Keratinocyte (primary cell): ENCODE results near the gene CPEB2. TPM values are rescaled to one million over a fixed set of nuclear protein-coding genes. Genes with fewer than 3 reads are reported as not detected.
A peak's percentile ranks its signal among the peaks of the same experiment; 100 is the strongest.

Source experiments
- DNase-seq: peaks from one replicate; pipeline ENCODE4 v3.0.0-alpha.2; 2011; ENCODE audit warnings: low read depth, missing footprints, low spot score
- FAIRE-seq: peaks from 2 replicates; lab custom pipeline; 2011; peaks lifted over from hg19 to GRCh38; lab: Jason Lieb, UNC
- H2AFZ ChIP-seq: 2 replicates; pipeline ENCODE4 v1.6.0; 2012; ENCODE audit warnings: low read length, control low read depth, inconsistent platforms; ENCODE audit not compliant: control insufficient read depth
- H3K27ac ChIP-seq: 2 replicates; pipeline ENCODE4 v1.5.1; 2011; ENCODE audit warnings: low read length; ENCODE audit not compliant: control insufficient read depth, insufficient read depth
- H3K27me3 ChIP-seq: 3 replicates; pipeline ENCODE4 v1.6.0; 2011; ENCODE audit warnings: low read length; ENCODE audit not compliant: control insufficient read depth, insufficient read depth; ENCODE audit errors: extremely low read depth
- H3K36me3 ChIP-seq, 2 experiments: 2 replicates in 1 of 2; 3 replicates in 1 of 2; pipeline ENCODE4 v1.5.1; 2011; ENCODE audit warnings: low read length in 2 of 2, mild to moderate bottlenecking in 1 of 2; ENCODE audit not compliant: control insufficient read depth in 2 of 2, insufficient read depth in 2 of 2; ENCODE audit errors: extremely low read depth in 1 of 2
- H3K4me1 ChIP-seq: 3 replicates; pipeline ENCODE4 v1.5.1; 2011; ENCODE audit warnings: low read length; ENCODE audit not compliant: control insufficient read depth, insufficient read depth; ENCODE audit errors: extremely low read depth
- H3K4me2 ChIP-seq: 3 replicates; pipeline ENCODE4 v1.6.0; 2011; ENCODE audit warnings: low read depth, low read length; ENCODE audit not compliant: control insufficient read depth, insufficient read depth; ENCODE audit errors: extremely low read depth
- H3K4me3 ChIP-seq, 3 experiments: fragments of 200-600 bp in 1 of 3; sonication (generic) in 1 of 3; 2 replicates in 2 of 3; 3 replicates in 1 of 3; pipeline ENCODE4 v1.5.1; 2011 to 2016; ENCODE audit warnings: low read length in 3 of 3, mild to moderate bottlenecking in 3 of 3, control low read depth in 2 of 3, inconsistent platforms in 1 of 3, low read depth in 1 of 3, mixed read lengths in 1 of 3, mixed run types in 1 of 3, moderate library complexity in 1 of 3; ENCODE audit not compliant: control insufficient read depth in 2 of 3, insufficient read depth in 2 of 3; ENCODE audit errors: extremely low read depth in 1 of 3
- H3K79me2 ChIP-seq: 2 replicates; pipeline ENCODE4 v1.6.0; 2012; ENCODE audit warnings: low read length; ENCODE audit not compliant: control insufficient read depth, insufficient read depth
- H3K9ac ChIP-seq: 3 replicates; pipeline ENCODE4 v1.6.0; 2011; ENCODE audit warnings: low read length; ENCODE audit not compliant: control insufficient read depth, insufficient read depth; ENCODE audit errors: extremely low read depth
- H3K9me1 ChIP-seq: 3 replicates; pipeline ENCODE4 v1.6.0; 2011; ENCODE audit warnings: low read length; ENCODE audit not compliant: control insufficient read depth, insufficient read depth; ENCODE audit errors: extremely low read depth
- H3K9me3 ChIP-seq: 2 replicates; pipeline ENCODE4 v1.5.1; 2012; ENCODE audit warnings: low read depth, low read length; ENCODE audit not compliant: control insufficient read depth
- H4K20me1 ChIP-seq: 3 replicates; pipeline ENCODE4 v1.6.0; 2011; ENCODE audit warnings: low read length; ENCODE audit not compliant: control insufficient read depth, insufficient read depth; ENCODE audit errors: extremely low read depth
- EZH2 ChIP-seq: IDR thresholded peaks from one replicate; pipeline ENCODE4 v1.6.1; 2012; ENCODE audit warnings: inconsistent platforms, mild to moderate bottlenecking, low read length, moderate library complexity
- dilution Hi-C: fragments of 300-500 bp; cut with MboI; formaldehyde crosslinking; loops from one replicate; pipeline ENCODE4 v1.7.0; 2020; ENCODE audit warnings: low sequenced_read_pairs; ENCODE audit not compliant: extremely low pct_ligation_motif_present
- polyA plus RNA-seq, 5 experiments: library from polyadenylated mRNA; depleted of rRNA in 3 of 5; stranded (reverse) in 3 of 5; stranded (forward) in 1 of 5; unstranded in 1 of 5; fragments of >200 nt; gene quantifications; 1 replicate in 1 of 5; 2 replicates in 3 of 5; 3 replicates in 1 of 5; pipeline versions ENCODE4 v1.2.1 to v1.2.3, GENCODE V29; 2011 to 2012; ENCODE audit warnings: missing spikeins in 2 of 5, low read depth in 1 of 5, low replicate concordance in 1 of 5
- TF ChIP-seq, protein P1 (sequence below), 3 experiments: IDR thresholded peaks in 1 of 3; conservative IDR thresholded peaks in 1 of 3; optimal IDR thresholded peaks in 1 of 3; 2 replicates in 2 of 3; 3 replicates in 1 of 3; pipeline versions ENCODE3 to v1.5.1; 2011; ENCODE audit warnings: low read length in 3 of 3, mild to moderate bottlenecking in 3 of 3, moderate library complexity in 2 of 3, control low read depth in 1 of 3, inconsistent platforms in 1 of 3; ENCODE audit not compliant: insufficient read depth in 2 of 3; ENCODE audit errors: extremely low read depth in 1 of 3

CPEB2 gene
- polyA plus RNA-seq, 1 donor (not counting 4 experiments of a cell fraction or from before 2014, with no cell fraction given), result 15.1 TPM

DNA sequence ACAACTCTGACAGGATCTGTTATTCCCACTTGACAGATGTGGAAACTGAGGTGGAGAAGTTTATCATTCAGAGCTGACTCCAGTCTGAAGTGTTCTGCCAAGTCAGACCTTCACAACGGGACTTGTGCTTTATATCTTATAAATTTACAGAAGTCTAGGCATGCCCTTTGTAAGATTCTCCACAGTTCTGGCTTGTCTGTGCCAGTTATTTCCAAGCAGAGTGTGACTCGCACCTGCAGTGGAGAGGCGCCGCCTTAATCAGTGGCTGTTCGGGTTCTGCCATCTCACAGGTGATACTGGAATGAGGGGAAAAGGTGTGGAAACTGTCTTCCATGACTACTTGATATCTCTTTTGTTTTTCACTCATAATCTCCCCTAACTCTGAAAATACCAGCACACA, 63.2 kb downstream of the CPEB2 start:
- Histone ChIP-seq H3K4me1 (peaks cover 8% of the 10 kb centered on the region), H3K36me3 (peaks cover 5% of the 10 kb centered on the region in 2 experiments), H3K4me3 (no peak overlapping the region), H3K27ac (no peak overlapping the region), H4K20me1 (no peaks in the 10 kb centered on the region), H3K4me2 (no peak overlapping the region), H2AFZ (no peak overlapping the region), H3K9ac (no peak overlapping the region), H3K9me1 (no peaks in the 10 kb centered on the region), H3K27me3 (no peaks in the 10 kb centered on the region), H3K79me2 (no peaks in the 10 kb centered on the region), H3K9me3 (no peaks in the 10 kb centered on the region)
- dilution Hi-C loops, result no loop called here
- TF ChIP-seq, protein P1, sequence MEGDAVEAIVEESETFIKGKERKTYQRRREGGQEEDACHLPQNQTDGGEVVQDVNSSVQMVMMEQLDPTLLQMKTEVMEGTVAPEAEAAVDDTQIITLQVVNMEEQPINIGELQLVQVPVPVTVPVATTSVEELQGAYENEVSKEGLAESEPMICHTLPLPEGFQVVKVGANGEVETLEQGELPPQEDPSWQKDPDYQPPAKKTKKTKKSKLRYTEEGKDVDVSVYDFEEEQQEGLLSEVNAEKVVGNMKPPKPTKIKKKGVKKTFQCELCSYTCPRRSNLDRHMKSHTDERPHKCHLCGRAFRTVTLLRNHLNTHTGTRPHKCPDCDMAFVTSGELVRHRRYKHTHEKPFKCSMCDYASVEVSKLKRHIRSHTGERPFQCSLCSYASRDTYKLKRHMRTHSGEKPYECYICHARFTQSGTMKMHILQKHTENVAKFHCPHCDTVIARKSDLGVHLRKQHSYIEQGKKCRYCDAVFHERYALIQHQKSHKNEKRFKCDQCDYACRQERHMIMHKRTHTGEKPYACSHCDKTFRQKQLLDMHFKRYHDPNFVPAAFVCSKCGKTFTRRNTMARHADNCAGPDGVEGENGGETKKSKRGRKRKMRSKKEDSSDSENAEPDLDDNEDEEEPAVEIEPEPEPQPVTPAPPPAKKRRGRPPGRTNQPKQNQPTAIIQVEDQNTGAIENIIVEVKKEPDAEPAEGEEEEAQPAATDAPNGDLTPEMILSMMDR (optimal IDR thresholded peaks at IDR 0.05 in 1 of 3, IDR thresholded peaks at IDR 0.05 in 1 of 3, conservative IDR thresholded peaks at IDR 0.05 in 1 of 3; ENCODE audit: extremely low read depth in 1 of 3, insufficient read depth in 2 of 3, low read length in 3 of 3), result no peak
- TF ChIP-seq EZH2, result no peak
- peak; percentile 32 for FAIRE-seq
- DNase-seq, result no peak

DNA sequence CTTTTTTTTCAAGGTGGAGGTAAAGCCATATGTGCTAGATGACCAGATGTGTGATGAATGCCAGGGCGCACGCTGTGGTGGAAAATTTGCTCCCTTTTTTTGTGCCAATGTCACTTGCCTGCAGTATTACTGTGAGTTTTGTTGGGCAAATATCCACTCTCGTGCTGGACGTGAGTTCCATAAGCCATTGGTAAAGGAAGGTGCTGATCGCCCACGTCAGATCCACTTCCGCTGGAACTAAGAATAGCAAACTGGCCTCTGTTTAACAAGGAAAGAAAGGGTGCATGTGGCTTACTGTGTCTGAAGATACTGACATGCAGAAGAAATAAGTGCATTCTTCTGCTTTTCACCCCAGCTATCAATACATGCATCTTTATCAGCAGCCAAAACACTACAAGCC, 63.9 kb downstream of the CPEB2 start:
- TF ChIP-seq, protein P1 (optimal IDR thresholded peaks at IDR 0.05 in 1 of 3, IDR thresholded peaks at IDR 0.05 in 1 of 3, conservative IDR thresholded peaks at IDR 0.05 in 1 of 3; ENCODE audit: extremely low read depth in 1 of 3, insufficient read depth in 2 of 3, low read length in 3 of 3), result no peak
- no peak for TF ChIP-seq EZH2
- dilution Hi-C loops, result no loop called here
- no peak overlapping the region for H3K4me3 ChIP-seq

More for the DNA sequence above, 63.9 kb downstream of the CPEB2 start:
- Histone ChIP-seq H3K4me1 (peaks cover 8% of the 10 kb centered on the region), H3K4me2 (no peak overlapping the region), H4K20me1 (no peaks in the 10 kb centered on the region), H3K9me3 (no peaks in the 10 kb centered on the region), H3K27me3 (no peaks in the 10 kb centered on the region), H3K36me3 (peaks cover 5% of the 10 kb centered on the region in 2 experiments), H3K27ac (no peak overlapping the region), H3K79me2 (no peaks in the 10 kb centered on the region), H3K9me1 (no peaks in the 10 kb centered on the region), H3K9ac (no peak overlapping the region), H2AFZ (no peak overlapping the region)
- no peak for DNase-seq
- peak; percentile 13 for FAIRE-seq
